Measurements from ENCODE around the gene DCTN3.

- TF ChIP-seq CTCF (IDR thresholded peaks at IDR 0.05) (no peak), POLR2A (IDR thresholded peaks at IDR 0.05) (no peak)
Measured at GRCh38 chr9:34599546-34599945, 20.7 kb downstream of the DCTN3 start.
